GM19372 (cell line): ENCODE results near the gene LIM2.

Experiments
- ATAC-seq: cut with Tn5 transposase; IDR thresholded peaks from one replicate; pipeline ENCODE4 v1.9.1; 2021; ENCODE audit warnings: mild to moderate bottlenecking, low read depth, moderate library complexity; ENCODE audit not compliant: unreplicated experiment

The LIM2 gene

DNA sequence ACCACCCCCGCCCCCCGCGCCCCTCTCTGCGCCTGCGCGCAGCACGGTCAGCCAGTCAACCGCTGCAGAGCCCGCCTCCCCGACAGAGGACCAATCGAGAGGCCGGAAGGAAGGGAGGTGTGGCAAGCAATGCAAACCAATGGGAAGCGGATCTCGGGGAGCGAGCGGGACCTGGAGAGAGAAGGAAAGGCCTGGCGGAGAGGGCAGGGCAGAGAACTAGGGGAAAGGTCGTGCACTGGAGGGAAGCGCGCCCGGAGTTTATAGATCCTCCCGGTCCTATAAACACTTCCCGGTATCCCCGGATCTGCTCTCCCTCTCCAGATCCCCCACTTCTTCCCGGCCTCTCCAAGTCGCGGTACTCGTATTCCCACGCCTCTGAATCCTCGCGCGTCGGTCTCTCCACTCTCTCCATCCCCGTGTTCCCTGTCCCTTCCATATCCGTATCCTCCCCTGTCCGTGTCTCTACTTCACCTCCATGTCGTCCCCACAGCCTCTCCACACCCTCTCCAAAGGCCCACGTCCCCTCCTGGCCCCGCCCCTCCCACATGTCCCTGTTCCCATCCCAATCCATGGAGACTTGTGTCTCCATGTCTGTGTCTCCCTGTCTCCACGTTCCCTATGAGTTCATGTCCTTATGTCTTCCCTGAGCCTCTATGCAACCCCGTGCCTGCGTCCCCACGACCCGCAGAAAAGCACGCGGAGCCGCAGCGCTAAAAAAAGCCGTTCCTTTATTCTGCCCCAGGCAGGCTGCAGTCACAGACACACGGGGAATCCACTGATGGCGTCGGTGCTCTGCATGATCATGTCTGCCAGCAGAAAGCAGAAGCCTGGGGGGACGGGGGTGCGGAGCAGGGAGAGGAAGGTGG lies 21.2 kb downstream of the LIM2 start:
- peak; percentile 40 for ATAC-seq

DNA sequence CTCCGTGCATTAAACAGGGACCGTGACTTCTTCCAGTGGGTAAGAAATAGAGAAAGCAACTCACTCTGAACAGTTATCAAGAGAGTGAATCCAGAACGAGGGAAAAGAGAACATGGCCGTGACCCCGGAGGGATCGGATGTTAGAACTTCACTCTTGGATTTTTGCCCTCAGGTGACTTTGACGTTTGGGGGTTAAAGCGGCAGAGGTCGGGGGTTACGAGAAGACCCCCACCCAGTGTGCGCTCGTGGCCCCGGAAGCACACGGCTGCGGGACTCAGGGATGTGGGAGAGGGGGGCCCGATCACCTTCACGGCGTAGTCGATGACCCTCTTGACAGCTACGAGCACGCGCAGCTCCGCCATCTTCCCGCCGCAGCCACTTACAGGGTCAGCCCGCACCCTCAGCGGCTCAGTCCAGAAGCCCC lies 21.8 kb downstream of the LIM2 start, which contains the start of gene ETFB:
Gene ETFB (minus strand): TSS at position 424 of the 424 bp plus-strand sequence. CDS start 62 bp downstream, at position 362.
- no peak for ATAC-seq

DNA sequence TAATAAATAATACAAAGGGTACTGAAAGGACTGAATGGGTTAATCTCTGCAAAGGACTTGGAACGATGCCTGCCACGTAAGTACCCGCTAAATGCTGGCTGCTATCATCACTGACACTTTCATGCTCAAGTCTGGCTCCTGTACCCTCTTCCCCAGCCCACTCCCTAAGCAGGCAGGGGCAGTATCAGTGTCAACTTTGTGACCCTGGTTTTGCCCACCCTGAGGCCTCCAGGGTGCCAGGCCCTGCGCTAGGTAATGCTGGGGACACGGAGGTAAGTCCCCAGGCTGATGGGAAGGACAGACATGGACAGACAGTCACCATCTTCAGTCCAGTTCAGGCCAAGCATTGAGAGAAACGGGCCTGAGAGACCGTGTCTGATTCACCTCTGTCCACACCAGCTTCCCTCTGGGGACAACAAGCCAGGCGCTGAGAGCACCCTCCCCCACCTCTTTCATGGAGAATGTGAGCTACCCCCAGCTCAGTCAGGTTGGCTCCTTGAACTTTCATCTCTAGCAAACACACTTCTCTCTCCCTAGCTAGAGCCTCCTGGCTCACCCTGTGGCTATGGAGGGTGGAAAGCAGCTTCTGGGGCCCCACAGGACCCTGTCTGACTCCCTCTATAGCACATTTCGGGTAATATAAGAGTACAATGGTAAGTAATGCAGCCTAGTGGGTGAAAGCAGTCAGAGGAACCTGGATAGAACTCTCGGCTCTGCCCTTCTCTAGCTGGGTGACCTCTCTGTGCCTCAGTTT lies 22.4 kb downstream of the LIM2 start:
- no peak for ATAC-seq

DNA sequence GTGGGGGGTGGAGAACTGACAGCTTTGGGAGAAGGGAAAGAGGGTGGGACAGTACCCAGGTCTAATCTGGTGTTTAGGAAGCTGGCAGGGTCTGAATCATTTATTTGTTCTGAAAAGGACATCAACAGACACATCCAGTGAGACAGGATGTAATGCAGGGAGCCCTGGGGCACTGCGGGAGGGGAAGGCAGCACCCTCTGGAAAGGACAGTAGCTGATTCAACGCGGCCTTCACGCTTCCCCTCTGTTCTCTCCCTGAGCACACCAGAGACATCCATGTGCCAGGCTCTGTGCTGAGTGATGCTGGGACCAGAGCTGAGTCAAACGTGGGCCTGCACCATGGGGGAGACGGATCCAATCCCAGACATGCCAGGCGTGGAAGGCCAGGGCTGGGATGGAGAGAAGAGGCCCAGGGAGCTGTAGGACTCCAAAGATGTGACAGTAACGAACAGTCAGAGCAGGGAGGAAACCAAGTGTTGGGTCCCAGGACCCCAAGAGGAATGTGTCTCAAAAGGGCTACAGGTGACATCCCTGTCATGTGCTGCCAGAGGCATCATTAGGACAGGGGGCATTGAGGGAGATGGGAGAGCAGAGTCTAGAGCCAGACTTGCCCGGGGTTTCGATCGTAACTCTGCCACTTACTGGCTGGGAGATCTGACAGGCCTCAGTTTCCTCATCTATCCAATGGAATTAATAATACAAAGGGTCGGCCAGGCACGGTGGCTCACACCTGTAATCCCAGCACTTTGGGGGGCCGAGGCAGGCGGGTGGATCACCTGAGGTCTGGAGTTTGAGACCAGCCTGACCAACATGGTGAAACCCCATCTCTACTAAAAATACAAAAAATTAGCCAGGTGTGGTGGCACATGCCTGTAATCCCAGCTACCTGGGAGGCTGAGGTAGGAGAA lies 23.3 kb downstream of the LIM2 start:
- ATAC-seq = no peak

DNA sequence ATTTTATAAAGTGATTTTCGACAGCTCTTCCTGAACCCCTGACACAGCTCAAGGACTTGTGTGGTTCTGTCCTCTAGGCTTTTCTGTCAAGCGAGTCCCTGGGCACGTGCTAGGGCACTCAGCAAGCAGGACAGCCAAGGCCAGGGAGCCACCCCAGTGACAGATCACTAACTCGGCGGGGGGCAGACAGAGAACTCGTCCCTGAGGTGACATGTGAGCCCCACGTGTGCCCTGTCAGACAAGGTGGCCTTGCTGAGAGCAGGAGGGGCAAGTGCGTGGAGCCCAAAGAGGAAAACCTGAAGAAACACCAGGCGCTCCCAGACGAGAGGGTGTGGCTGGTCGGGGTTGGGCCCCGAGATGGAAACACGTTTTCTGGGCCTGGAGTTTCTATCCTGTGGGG lies 26.5 kb downstream of the LIM2 start:
- no peak for ATAC-seq

DNA sequence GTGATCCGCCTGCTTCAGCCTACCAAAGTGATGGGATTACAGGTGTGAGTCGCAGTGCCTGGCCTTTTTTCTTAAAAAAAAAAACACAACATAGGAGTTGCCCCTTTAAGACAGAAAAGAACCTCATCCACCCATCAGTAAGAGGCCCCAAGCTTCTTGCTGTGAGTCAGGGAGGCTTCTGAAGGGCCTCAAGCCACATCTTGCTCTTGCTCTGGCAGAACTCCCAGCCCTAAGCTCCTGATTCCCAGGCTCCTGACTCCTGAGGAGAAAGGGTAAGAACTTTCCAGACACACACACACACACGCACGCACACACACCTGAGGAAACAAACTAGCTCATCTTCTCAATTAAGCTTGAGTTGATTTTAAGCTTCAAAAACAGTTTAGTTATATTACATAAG lies 28.5 kb downstream of the LIM2 start:
- no peak for ATAC-seq

DNA sequence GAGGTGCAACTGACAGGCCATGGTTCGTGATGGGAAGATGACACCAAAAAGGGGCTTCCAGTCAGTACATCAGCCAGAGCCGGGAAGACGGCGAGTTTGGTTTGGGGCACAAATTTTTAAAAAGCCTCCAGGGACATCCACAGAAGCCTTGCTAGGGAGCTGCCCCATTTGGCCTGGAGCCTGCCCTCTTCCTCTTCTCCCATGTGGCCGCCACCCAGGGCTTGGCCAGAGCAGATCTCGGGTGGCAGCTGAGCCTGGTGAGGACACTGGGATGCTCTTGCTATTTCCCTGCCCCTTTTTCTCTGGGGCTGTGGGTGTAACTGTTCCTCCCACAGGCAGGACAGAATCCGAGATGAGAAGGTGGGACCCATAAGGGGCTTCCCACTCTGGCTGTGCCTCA lies 29.8 kb downstream of the LIM2 start:
- ATAC-seq = no peak

DNA sequence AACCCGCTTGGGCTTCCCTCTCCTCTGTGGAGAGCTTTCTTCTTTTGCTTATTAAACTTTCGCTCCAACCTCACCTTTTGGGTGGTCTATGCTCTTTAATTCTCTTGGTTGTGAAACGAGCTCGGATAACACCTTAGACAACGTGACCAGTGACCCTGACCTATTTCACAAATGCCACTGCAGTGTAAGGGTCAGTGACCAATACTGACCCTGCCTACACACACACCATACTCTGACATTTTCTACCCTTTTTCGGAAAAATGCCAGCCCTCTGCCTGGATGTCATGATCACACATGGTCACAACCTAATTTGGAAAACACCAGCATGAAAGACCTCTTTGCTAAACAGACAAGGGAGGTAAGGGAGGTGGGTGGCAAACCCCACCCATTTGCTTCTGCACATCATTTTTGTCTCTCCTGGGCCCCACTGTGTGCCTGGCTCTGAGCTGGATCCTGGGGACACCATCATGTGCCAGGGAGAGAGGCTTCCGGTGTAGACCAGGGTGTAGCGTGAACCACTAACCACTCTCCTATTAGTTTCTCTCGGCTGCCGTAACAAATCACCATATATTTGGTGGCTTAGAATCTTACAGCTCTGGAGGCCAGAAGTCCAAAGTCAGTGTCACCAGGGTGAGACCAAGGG lies 31.5 kb downstream of the LIM2 start:
- ATAC-seq = no peak

DNA sequence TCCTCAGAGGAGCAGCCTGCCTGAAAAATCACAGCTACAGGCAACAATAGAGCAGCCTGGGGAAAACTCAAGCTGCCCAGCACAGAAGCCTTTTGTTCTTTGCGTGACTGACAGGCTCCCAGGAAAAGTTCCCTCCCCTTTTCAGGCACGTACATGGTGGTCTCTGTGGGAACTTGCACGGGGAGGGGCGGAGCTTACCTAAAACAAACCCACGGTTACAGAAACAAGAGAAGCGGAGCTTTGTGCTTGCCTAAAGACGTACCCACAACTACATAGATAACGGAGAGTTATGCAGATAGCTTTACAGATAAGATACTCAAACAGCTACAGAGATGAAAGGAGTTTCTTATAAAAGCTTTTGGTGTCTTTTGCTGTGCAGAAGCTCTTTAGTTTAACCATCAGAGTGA lies 33.0 kb downstream of the LIM2 start:
- ATAC-seq = no peak

DNA sequence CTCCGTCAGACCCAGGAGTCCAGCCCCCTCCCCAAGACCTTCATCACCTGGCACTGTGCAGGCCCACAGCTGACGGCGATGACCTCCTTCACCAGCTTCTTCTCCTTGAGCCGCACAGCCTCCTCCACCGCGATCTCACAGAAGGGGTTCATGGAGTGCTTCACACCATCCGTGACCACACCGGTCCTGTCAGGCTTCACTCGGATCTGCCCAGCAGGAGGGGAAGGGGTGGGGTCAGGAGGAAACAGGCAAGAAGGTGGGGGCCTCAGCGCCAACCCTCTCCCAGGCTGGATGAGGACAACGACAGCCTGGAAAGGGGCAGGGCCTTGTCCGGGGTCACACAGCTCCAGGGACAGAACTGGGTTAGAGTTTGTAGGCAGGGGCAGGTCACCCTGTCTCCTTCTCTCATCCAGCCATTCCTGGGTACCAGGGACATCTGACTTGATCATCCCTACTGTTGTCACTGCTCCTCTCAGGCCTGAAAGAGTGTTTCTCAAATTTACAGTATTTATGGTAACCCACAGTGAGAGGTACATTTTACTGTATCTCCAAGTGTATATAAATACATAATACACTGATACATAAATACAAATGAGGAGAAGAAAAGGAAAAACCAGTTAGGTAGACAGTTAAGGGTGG lies 33.6 kb downstream of the LIM2 start:
- no peak for ATAC-seq

DNA sequence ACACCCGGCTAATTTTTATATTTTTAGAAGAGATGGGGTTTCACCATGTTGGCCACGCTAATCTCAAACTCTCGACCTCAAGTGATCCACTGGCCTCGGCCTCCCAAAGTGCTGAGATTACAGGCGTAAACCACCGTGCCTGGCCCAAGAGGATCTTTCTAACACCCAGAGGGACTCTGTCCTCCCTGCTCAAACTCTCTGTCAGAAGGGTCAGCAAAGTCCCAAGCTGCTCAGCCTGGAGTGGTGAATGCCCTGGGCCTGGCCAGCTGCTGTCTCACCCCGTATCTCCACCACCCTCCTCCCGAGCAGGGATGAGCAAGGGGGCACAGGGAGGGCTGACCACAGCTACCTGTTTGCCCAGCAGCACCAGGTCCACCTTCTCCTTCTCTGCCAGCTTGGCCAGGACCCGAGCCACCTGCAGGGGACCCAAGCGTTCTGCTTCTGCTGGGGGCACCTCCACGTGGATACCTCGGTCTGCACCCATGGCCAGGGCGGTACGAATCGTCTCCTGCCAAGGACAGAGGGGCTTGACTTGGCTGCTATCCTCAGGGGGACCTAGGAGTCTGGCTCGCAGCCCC lies 34.9 kb downstream of the LIM2 start:
- no peak for ATAC-seq

DNA sequence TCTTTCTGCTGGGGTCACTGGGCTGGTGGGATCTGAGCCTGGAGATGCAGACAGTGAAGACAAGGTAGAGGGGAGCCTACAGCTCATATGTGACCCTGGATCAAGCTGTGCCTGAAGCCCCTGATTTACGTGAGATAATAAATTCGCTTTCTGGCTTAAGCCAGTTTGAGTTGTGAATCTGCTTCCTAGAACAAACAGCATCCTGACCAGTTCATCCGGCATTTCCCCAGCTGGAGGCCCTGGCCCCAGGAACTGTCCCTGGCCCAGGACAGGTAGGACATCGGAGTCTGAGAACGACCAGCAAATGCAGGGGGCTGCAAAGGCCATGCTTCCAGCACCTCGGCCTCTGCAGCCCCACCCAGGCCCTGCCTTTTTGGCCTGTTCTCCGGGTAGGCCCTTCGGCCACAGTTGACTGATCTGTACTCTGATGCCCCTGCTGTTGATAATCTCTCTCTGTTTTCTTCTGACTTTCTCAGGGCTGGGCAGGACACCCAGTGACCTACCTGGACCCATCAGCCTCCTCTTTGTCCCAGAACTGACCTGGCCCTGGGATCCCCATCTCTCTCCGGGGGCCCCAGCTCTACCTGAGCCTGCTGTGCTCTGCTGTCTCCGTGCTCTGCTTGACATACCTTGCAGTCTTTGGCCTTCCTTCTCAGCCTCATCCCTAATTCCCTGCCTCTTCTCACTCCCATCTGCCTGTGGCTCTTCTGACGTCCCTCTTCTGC lies 36.3 kb downstream of the LIM2 start:
- no peak for ATAC-seq

DNA sequence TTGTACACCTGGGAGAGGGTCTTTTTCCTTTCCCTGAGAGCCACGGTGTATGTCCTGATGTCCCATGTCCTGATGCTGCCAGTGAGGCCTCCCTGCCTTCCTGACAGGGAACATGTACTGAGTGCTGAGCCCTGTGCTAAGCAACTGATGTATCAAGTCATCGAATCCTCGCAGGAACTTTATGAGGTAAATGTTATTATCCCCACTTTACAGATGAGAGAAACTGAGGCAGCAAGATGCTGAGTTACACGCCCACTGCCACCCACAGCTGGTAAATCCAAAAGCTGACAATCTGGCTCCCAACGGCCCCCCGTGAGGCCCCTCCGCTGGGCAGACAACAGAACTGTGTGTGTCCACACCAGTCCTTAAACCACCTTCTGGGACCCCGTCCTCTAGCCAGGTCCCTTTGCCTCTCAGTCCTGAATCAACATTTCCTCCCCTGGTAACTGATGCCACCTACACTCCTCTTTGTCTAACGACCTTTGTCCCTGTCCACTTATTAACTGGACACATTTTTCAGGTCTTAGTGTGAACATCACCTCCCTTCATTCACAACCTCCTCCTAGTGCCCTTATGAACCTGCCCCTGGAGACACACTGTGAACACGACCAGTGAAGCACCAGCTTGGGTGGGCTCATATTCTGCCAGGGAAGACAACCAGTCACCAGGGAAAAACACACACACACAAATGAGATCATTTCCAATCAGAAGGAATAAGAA lies 40.4 kb downstream of the LIM2 start:
- no peak for ATAC-seq

DNA sequence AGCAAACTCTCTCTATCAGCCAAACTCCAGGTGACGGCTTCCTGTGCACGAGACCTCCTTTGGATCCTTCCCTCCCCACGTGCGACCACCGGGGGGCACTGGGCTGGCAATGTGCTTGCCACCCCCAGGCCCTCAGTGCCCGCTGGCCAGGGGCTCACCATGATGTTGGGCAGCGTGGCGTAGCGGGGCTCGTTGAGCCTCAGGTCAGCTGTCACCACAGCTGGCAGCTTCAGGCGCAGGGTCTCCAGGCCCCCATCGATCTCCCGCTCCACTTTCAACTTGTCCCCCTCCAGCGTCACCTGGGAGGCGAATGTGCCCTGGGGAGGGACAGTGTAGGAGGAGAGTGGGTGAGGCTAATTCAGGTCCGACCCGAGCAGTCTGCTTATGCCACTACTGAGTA lies 41.0 kb downstream of the LIM2 start:
- no peak for ATAC-seq

DNA sequence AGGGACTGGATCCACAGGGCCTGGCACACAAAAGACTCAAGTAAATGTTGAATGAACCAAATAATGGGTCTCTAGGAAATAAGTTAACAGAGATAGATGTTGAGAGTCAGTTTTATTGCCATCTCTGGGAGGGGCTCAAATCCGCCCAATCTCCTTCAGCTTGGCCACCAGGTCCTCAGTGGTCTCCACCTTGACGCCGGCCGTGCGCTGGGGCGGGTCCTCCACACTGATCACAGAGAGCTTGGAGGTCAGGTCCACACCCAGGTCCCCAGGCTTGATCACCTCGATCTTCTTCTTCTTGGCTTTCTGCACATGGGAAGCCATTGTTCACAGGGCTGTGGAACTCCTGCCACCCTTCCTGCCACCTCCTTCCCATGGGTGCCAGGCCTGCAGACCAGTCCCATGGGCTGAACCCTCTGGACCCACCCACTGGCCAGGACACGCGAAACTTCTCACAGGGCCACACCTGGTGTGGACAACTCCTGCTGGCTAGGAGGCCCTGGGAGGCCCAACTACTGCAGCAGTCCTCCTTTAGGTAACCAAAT lies 42.6 kb downstream of the LIM2 start:
- ATAC-seq = no peak

DNA sequence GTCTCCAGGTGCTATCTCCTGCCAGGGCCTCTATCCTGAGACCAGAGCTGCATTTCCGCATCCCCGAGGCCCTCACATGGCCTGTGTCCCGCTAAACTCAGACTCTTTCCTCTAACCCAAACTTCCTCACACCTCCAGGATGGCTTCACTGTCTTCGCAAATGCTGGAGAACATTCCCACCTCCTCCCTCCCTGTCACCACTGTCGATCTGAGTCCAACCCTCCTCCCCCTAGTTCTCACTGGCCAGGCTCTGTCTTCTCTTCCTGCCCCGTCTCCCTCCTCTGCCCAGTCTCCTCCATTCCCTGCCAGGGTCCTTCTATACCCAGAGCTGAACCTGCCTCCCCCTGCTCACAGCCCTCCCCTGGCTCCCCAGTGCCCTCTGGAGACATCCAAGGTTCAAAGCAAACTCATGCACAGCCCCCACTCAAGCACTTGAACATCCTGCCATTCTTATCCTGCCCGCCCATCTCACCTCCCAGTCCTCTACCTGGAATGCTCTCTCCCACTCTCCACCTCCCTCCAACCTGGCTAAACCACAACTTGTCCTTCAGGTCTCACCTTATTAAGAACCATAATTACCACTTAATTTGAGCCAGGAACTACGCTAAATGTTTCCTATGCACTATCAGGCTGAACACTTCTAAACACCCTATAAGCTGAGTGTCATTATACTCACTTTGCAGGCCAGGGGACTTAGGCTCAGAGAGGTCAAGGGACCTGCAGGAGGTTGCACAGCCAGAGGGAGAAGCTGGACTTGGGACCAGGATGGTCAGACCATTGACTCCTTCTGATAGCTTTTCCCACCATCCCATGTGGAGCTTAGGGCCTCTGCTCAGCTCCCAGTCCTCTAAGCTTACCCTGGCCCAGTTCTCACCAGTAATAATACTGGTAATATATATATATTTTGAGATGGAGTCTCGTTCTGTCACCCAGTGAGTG lies 44.9 kb downstream of the LIM2 start:
- ATAC-seq = no peak
